NK-92 (cell line): Measurements from ENCODE around the gene GID8.

Experiments
- DNase-seq: peaks from one replicate; lab custom pipeline; 2025; ENCODE audit not compliant: unreplicated experiment; lab: John Stamatoyannopoulos, UW

Gene GID8

GRCh38 chr20:62938105-62938888 lies at the start of gene GID8:
GID8 (plus strand) TSS chr20:62938147; CDS start chr20:62941503, 3,356 bp downstream.
- DNase-seq: no peak

GRCh38 chr20:62888406-62888805 lies 49.5 kb upstream of the GID8 start:
- DNase-seq: no peak

- DNase-seq: no peak
Measured at GRCh38 chr20:62888910-62889309, 49.0 kb upstream of the GID8 start.

- no peak for DNase-seq
Measured at GRCh38 chr20:62889411-62889810, 48.5 kb upstream of the GID8 start.

GRCh38 chr20:62889871-62890270 lies 48.1 kb upstream of the GID8 start:
- DNase-seq: no peak

GRCh38 chr20:62890444-62890843 lies 47.5 kb upstream of the GID8 start:
- no peak for DNase-seq

GRCh38 chr20:62891111-62891510 lies 46.8 kb upstream of the GID8 start:
- DNase-seq: no peak

- DNase-seq: no peak
Measured at GRCh38 chr20:62892348-62893304, 45.3 kb upstream of the GID8 start.

- DNase-seq: no peak
Measured at GRCh38 chr20:62893700-62894099, 44.2 kb upstream of the GID8 start.

GRCh38 chr20:62894261-62894660 lies 43.7 kb upstream of the GID8 start:
- DNase-seq: no peak

- no peak for DNase-seq
Measured at GRCh38 chr20:62895539-62895938, 42.4 kb upstream of the GID8 start.

- no peak for DNase-seq
Measured at GRCh38 chr20:62896526-62896925, 41.4 kb upstream of the GID8 start.

GRCh38 chr20:62897666-62898065 lies 40.3 kb upstream of the GID8 start:
- no peak for DNase-seq

GRCh38 chr20:62898093-62898964 lies 39.6 kb upstream of the GID8 start:
- DNase-seq: no peak

- no peak for DNase-seq
Measured at GRCh38 chr20:62898970-62899632, 38.8 kb upstream of the GID8 start.

GRCh38 chr20:62899633-62900051 lies 38.3 kb upstream of the GID8 start:
- no peak for DNase-seq

- DNase-seq: no peak
Measured at GRCh38 chr20:62900052-62900691, 37.8 kb upstream of the GID8 start.

- DNase-seq: no peak
Measured at GRCh38 chr20:62900692-62901584, 37.0 kb upstream of the GID8 start.

- DNase-seq: no peak
Measured at GRCh38 chr20:62901891-62902290, 36.1 kb upstream of the GID8 start.
